Stomach (tissue), 9 donors: ENCODE measurements around the gene ZBP1. TPM values are rescaled to one million over a fixed set of nuclear protein-coding genes. Genes with fewer than 3 reads are reported as not detected.

Experiments used
- DNase-seq, 2 donors: peaks; one replicate each; pipeline versions ENCODE4 v3.0.0 to v3.0.0-alpha.2; 2013 to 2019
- H3K27ac ChIP-seq, 5 donors: fragments of 200-600 bp in 4 of 5; sonication (generic) in 4 of 5; one replicate each; pipeline ENCODE4 v1.5.1; 2013 to 2019; ENCODE audit warnings: mild to moderate bottlenecking in 1 of 5, moderate library complexity in 1 of 5
- H3K27me3 ChIP-seq, 3 donors: fragments of 200-600 bp; sonication (generic); one replicate each; pipeline ENCODE4 v1.5.1; 2017 to 2019; ENCODE audit warnings: mixed run types in 1 of 3
- H3K36me3 ChIP-seq, 4 donors: fragments of 200-600 bp; sonication (generic); 1 replicate in 3 of 4; 2 replicates in 1 of 4; pipeline ENCODE4 v1.5.1; 2016 to 2019
- H3K4me1 ChIP-seq, 4 donors: fragments of 200-600 bp; sonication (generic); one replicate each; pipeline ENCODE4 v1.5.1; 2016 to 2019
- H3K4me3 ChIP-seq, 4 donors: fragments of 200-600 bp; sonication (generic) in 3 of 4; one replicate each; pipeline ENCODE4 v1.5.1; 2016 to 2019; ENCODE audit warnings: mild to moderate bottlenecking in 1 of 4
- H3K9me3 ChIP-seq, 4 donors: fragments of 200-600 bp; sonication (generic); one replicate each; pipeline ENCODE4 v1.5.1; 2016 to 2019
- CTCF ChIP-seq, 7 experiments: fragments of 450-650 bp in 4 of 7; fragments of 200-600 bp in 3 of 7; sonication (generic) in 3 of 7; IDR thresholded peaks; one replicate each; pipeline ENCODE4 v1.5.1; 2016 to 2019; ENCODE audit warnings: antibody characterized with exemption in 7 of 7, control low read depth in 2 of 7, mild to moderate bottlenecking in 1 of 7
- EP300 ChIP-seq: sonication (generic); formaldehyde crosslinking; IDR thresholded peaks from one replicate; pipeline ENCODE4 v1.6.1; 2017; ENCODE audit warnings: antibody characterized with exemption
- POLR2A ChIP-seq, 4 donors: fragments of 450-650 bp; IDR thresholded peaks; one replicate each; pipeline ENCODE4 v1.6.1; 2016; ENCODE audit warnings: antibody characterized with exemption in 4 of 4, control low read depth in 2 of 4, mild to moderate bottlenecking in 1 of 4, moderate library complexity in 1 of 4
- POLR2AphosphoS5 ChIP-seq, 3 donors: sonication (generic); formaldehyde crosslinking; IDR thresholded peaks; one replicate each; pipeline ENCODE4 v1.6.1; 2016; ENCODE audit warnings: antibody characterized with exemption in 3 of 3
- WGBS, 5 donors: extraction: QIAGEN DNeasy Blood & Tissue Kit in 3 of 5; methylation state at CpG; one replicate each; pipeline versions ENCODE4 v1.1.5 to v1.1.7; 2013 to 2018; 5-methylcytosine and 5-hydroxymethylcytosine counted together
- intact Hi-C: fragments of 100-400 bp; cut with DNase I; formaldehyde crosslinking; loops from one replicate; pipeline ENCODE4 v1.15.1; 2023; ENCODE audit warnings: low total_unique reads
- polyA plus RNA-seq, 3 donors: library from polyadenylated mRNA; stranded (reverse); fragments of 200-250 nt; gene quantifications; one replicate each; pipeline ENCODE4 v1.2.3, GENCODE V29; 2013
- total RNA-seq, 5 donors: library from RNA; depleted of rRNA; stranded (reverse); fragments of >200 nt; gene quantifications; one replicate each; pipeline versions ENCODE4 v1.1.0 to v1.2.3, GENCODE V29; 2014 to 2016
- donor health status: healthy with polysubstance abuse.
- donor health status: Bipolar disorder and iron deficiency.
- donor health status: healthy.

The ZBP1 gene
- total and polyA plus RNA-seq, 8 donors = 0.37 to 0.60 TPM; not detected in 6

- Histone ChIP-seq H3K27me3 (peaks cover 0 to 38% (median 7%) of the 10 kb centered on the region in 3 donors), H3K27ac (no peak overlapping the region), H3K9me3 (no peaks in the 10 kb centered on the region), H3K36me3 (no peaks in the 10 kb centered on the region), H3K4me3 (no peak overlapping the region), H3K4me1 (peaks cover 0 to 9% (median 8%) of the 10 kb centered on the region in 4 donors)
- TF ChIP-seq POLR2AphosphoS5 (IDR thresholded peaks at IDR 0.05) = no peak
- no peak for TF ChIP-seq POLR2A (IDR thresholded peaks at IDR 0.05)
- TF ChIP-seq EP300 = no peak
- no peak for TF ChIP-seq CTCF (IDR thresholded peaks at IDR 0.05)
- WGBS, 5 donors = 63 to 69% (median 66%) methylated on average over 11 to 13 of the region's 13 CpGs
- no peak for DNase-seq
- intact Hi-C loops = no loop called here
Observed at GRCh38 chr20:57600320-57601210, 19.7 kb downstream of the ZBP1 start.

GRCh38 chr20:57598491-57598890 lies 21.7 kb downstream of the ZBP1 start:
- peaks cover 0 to 18% (median 11%) of the 10 kb centered on the region in 4 donors for H3K4me1 ChIP-seq
- no peak for DNase-seq
- 75 to 80% (median 78%) methylated on average over 4 to 5 of the region's 5 CpGs for WGBS, 5 donors
- H3K36me3 ChIP-seq = no peaks in the 10 kb centered on the region
- H3K4me3 ChIP-seq = no peak overlapping the region
- no peak for TF ChIP-seq POLR2AphosphoS5 (IDR thresholded peaks at IDR 0.05)
- TF ChIP-seq POLR2A (IDR thresholded peaks at IDR 0.05) = no peak
- no peak for TF ChIP-seq EP300
- intact Hi-C loops = loop anchor here (2.0 to 10.0 kb wide), 2 partner anchors 214 to 606 kb away; no protein-coding TSS in a partner anchor
- H3K9me3 ChIP-seq = no peaks in the 10 kb centered on the region
- H3K27ac ChIP-seq = no peak overlapping the region
- peaks cover 0 to 38% (median 4%) of the 10 kb centered on the region in 3 donors for H3K27me3 ChIP-seq

DNA sequence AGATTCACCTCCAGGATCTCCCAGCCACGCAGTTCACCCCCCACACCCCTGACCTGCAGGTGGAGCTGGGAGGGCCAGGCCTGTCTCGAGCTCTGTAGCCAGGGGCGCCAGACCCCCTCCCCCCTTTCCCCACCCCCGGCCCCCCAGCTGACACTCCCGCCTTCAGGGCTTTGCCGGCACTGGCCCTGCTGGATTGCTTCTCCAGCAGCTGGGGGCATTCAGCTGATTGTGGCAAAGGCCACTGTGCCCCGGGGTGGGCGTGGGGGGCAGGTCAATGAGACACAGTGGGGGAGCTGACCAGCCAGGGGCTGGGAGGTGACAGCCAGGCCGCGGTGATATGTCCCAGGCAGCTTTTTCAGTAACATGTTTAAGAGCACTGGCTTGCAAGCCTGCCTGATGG lies 22.2 kb downstream of the ZBP1 start:
- DNase-seq = no peak
- WGBS, 5 donors = 42 to 55% (median 50%) methylated on average over 2 to 10 of the region's 10 CpGs
- intact Hi-C loops = loop anchor here (2.0 to 10.0 kb wide), 2 partner anchors 213 to 607 kb away; no protein-coding TSS in a partner anchor

GRCh38 chr20:57596998-57597939 lies 23.0 kb downstream of the ZBP1 start:
- Histone ChIP-seq H3K27me3 (peaks cover 0 to 38% (median 4%) of the 10 kb centered on the region in 3 donors), H3K27ac (no peak overlapping the region), H3K9me3 (no peaks in the 10 kb centered on the region), H3K4me3 (peak overlapping the region in 3 of 4 donors; percentile 6 to 31 (median 9)), H3K36me3 (no peaks in the 10 kb centered on the region), H3K4me1 (peaks cover 0 to 18% (median 11%) of the 10 kb centered on the region in 4 donors)
- TF ChIP-seq CTCF (IDR thresholded peaks at IDR 0.05) (peak in 5 of 7 experiments; percentile 77 to 98 (median 85)), POLR2A (IDR thresholded peaks at IDR 0.05) (no peak)
- intact Hi-C loops = loop anchor here (2.0 to 10.0 kb wide), 2 partner anchors 80 to 212 kb away; no protein-coding TSS in a partner anchor
- WGBS, 5 donors = 18 to 54% (median 24%) methylated on average over 13 to 39 of the region's 39 CpGs
- DNase-seq = peak; percentile 77 to 89

More for the DNA sequence above, 22.2 kb downstream of the ZBP1 start:
- Histone ChIP-seq H3K9me3 (no peaks in the 10 kb centered on the region), H3K27me3 (peaks cover 0 to 38% (median 4%) of the 10 kb centered on the region in 3 donors), H3K4me3 (no peak overlapping the region), H3K4me1 (peaks cover 0 to 18% (median 11%) of the 10 kb centered on the region in 4 donors), H3K27ac (no peak overlapping the region), H3K36me3 (no peaks in the 10 kb centered on the region)
- no peak for TF ChIP-seq CTCF (IDR thresholded peaks at IDR 0.05)
- TF ChIP-seq POLR2AphosphoS5 (IDR thresholded peaks at IDR 0.05) = no peak
- TF ChIP-seq EP300 = no peak
- no peak for TF ChIP-seq POLR2A (IDR thresholded peaks at IDR 0.05)
